RWPE1 (cell line): ENCODE results near the gene IER3.
"Not testable (repeated sequence)": the region's sequence is repeated elsewhere in the genome, so short reads cannot be mapped to it uniquely, and the experiment has no call there.

Source experiments
- CTCF ChIA-PET: fragments of 350-600 bp; sonication (Branson Sonifier 250); formaldehyde crosslinking; extraction: SDS; loops from one replicate; lab custom pipeline; 2021; lab: Yijun Ruan, JAX
- POLR2A ChIA-PET: fragments of 400-600 bp; formaldehyde crosslinking; extraction: SDS; loops from one replicate; lab custom pipeline; 2020; ENCODE audit warnings: antibody characterized with exemption; ENCODE audit not compliant: low non-redundant PET; lab: Yijun Ruan, JAX
- DNase-seq: peaks from one replicate; pipeline ENCODE4 v3.0.0; 2012; ENCODE audit warnings: low spot score
- H3K27ac ChIP-seq: fragments of 450-650 bp; 2 replicates; pipeline ENCODE4 v1.5.1; 2017
- TF ChIP-seq, protein P1 (sequence below): fragments of 450-650 bp; conservative IDR thresholded peaks from 2 replicates; pipeline ENCODE4 v1.5.1; 2017; ENCODE audit warnings: low read depth, mild to moderate bottlenecking

The IER3 gene

GRCh38 chr6:30757261-30757904 lies 13.0 kb upstream of the IER3 start:
- TF ChIP-seq, protein P1, sequence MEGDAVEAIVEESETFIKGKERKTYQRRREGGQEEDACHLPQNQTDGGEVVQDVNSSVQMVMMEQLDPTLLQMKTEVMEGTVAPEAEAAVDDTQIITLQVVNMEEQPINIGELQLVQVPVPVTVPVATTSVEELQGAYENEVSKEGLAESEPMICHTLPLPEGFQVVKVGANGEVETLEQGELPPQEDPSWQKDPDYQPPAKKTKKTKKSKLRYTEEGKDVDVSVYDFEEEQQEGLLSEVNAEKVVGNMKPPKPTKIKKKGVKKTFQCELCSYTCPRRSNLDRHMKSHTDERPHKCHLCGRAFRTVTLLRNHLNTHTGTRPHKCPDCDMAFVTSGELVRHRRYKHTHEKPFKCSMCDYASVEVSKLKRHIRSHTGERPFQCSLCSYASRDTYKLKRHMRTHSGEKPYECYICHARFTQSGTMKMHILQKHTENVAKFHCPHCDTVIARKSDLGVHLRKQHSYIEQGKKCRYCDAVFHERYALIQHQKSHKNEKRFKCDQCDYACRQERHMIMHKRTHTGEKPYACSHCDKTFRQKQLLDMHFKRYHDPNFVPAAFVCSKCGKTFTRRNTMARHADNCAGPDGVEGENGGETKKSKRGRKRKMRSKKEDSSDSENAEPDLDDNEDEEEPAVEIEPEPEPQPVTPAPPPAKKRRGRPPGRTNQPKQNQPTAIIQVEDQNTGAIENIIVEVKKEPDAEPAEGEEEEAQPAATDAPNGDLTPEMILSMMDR, result no peak
- POLR2A ChIA-PET, result interaction anchor here (0.6 kb wide), 1 partner anchor 55 kb away, joined by 3 read pairs; no protein-coding TSS in a partner anchor
- H3K27ac ChIP-seq, result no peak overlapping the region
- DNase-seq, result no peak
- CTCF ChIA-PET, result interaction anchor here (0.6 kb wide), 1 partner anchor 17 kb away, joined by 8 read pairs; no protein-coding TSS in a partner anchor

- POLR2A ChIA-PET, DNase-seq, H3K27ac ChIP-seq: not testable (repeated sequence)
- CTCF ChIA-PET, result interaction anchor here (0.6 kb wide), 3 partner anchors 18 to 217 kb away, joined by 3 to 8 read pairs (median 4); no protein-coding TSS in a partner anchor
Observed at GRCh38 chr6:30756405-30757003, 12.2 kb upstream of the IER3 start.

- TF ChIP-seq, protein P1, result no peak
- peak overlapping the region; percentile 32; the same call in 1 of the 2 replicates for H3K27ac ChIP-seq
- POLR2A ChIA-PET, result no interaction called here
- no peak for DNase-seq
- CTCF ChIA-PET, result no interaction called here
Observed at GRCh38 chr6:30754631-30755030, 10.3 kb upstream of the IER3 start.

DNA sequence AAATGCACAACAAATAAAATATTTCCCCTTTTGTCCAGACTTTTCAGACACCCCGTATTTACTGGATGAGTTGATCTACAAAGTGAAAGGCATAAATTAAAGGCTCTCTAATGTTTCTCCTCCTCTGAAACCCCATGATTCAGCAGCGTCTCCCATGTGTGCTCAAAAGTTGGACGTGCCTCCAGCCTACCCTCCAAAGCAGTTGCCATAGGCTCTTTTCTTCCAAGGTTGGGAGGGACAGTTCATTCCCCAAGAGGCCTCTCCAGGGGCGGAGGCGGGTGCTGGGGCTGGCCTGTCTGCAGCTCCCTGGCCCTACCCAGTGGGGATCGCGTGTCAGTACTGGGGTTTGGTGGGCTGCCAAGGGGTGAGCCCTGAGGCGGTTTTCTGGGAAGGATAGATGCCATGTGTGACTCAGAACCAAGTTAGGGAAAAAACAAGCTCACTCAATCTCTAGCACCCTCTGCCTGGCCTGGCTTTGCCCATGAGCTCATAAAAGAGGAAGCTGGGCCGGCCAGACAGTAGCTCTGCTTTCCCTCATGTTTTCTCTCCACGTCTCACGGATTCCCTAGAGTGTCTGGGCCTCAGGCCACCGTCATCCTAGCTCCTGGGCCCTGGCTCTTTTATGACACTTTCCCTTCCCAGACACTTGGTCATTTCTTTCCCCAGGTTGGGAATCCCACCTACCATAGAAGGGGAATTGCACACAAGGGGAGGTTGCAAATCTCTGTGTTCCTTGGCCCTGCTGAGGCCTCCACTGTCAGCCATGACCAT lies 8.0 kb upstream of the IER3 start:
- peak overlapping the region; percentile 98 for H3K27ac ChIP-seq
- CTCF ChIA-PET, result interaction anchor here (1.1 kb wide), 1 partner anchor 8 kb away, joined by 4 read pairs; no protein-coding TSS in a partner anchor
- POLR2A ChIA-PET, result interaction anchor here (0.6 to 1.8 kb wide), 7 partner anchors 8 to 440 kb away, joined by 3 to 10 read pairs (median 6); partner anchors contain the start of genes FLOT1 and IER3
- peak; percentile 93 for DNase-seq
- TF ChIP-seq, protein P1, result no peak

DNA sequence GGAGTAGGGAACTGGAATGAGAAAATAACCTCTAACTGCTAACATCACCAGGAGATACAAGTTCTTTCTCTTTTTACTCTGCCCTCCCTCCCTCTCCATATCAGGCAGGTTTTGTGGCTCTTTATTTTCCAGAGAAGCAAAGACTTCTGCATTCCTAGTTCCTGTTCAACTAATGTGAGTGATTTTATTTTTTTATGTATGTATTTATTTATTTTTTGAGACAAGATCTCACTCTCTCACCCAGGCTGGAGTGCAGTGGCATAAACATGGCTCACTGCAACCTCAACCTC lies 6.0 kb upstream of the IER3 start:
- TF ChIP-seq, protein P1, result no peak
- ChIA-PET CTCF (interaction anchor here (0.6 to 1.6 kb wide), 3 partner anchors 72 to 318 kb away, joined by 3 to 4 read pairs (median 4); no protein-coding TSS in a partner anchor), POLR2A (interaction anchor here (0.7 kb wide), 1 partner anchor 31 kb away, joined by 3 read pairs; no protein-coding TSS in a partner anchor)
- H3K27ac ChIP-seq, result peak overlapping the region; percentile 98
- no peak for DNase-seq

GRCh38 chr6:30749554-30750378 lies 5.4 kb upstream of the IER3 start:
- TF ChIP-seq, protein P1, result no peak
- POLR2A ChIA-PET, result interaction anchor here (0.7 kb wide), 1 partner anchor 32 kb away, joined by 3 read pairs; no protein-coding TSS in a partner anchor
- CTCF ChIA-PET, result interaction anchor here (1.6 kb wide), 1 partner anchor 73 kb away, joined by 4 read pairs; no protein-coding TSS in a partner anchor
- peak overlapping the region; percentile 85 for H3K27ac ChIP-seq
- no peak for DNase-seq
